HCEC 1CT (cell line): ENCODE measurements around the gene ATP6V0C.
A peak's percentile ranks its signal among the peaks of the same experiment; 100 is the strongest.

Source experiments
- DNase-seq: peaks from one replicate; pipeline ENCODE4 v3.0.0-alpha.2; 2017

ATP6V0C gene

DNA sequence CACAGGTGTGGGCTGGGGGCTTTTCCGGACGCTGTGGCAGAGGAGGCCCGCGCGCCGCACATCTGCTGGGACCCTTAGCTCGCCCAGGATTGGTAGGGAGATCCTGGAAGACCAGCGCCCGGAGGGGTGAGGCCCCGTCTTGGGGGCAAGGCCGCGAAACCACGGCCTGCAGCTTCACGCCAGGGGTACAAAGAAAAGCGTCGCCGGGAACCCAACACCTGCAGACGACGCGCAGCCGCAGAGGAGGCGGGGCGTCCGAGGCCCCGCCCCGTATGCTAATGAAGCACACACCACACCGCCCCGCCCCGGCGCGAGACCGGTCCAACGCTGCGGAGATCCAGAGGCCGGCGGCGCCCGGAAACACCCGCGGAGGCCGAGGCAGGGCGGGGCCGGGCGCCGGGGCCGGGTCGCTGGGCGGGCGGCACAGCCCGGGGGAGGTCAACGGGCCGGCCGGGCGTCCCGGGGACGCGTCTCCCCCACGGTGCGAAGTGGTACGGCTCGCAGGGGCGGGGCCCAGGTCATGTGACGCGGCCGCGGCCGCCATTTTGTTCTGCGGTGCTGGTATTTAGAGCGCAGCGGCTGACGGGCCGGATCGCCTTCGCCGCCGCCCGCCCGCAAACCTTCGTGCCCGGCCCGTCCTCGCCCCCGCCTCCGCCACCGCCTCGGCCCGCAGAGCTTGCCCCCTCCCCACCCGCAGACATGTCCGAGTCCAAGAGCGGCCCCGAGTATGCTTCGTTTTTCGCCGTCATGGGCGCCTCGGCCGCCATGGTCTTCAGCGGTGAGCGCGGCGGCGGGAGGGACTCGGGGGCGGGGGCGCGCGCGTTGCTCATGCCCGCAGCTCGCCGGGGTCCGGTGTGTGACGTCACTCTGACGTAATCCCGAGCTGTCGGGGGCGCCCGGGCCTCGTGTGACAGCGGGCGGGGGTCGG, at the start of gene ATP6V0C:
ATP6V0C (plus strand) TSS at position 548 of the 928 bp plus-strand sequence; CDS start at position 700, 152 bp downstream.
- DNase-seq, result peak; percentile 86

DNA sequence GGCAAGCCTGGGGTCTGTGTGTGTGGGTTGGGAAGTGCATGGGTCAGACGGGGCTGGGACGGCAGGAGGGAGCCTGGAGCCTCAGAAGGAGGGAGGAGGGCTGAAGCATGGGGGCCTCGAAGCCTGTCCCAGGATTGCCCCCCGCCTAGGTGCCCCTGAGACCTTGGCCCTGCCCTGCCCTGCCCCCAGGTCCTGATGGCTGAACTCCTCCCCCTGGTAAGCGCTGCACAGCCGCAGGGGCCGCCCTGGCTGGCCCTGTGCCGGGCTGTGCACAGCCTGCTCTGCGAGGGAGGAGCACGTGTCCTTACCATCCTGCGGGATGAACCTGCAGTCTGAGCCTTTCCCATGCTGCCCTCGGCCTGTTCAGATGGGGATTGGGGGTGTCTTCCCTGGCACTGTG, 49.4 kb upstream of the ATP6V0C start:
- DNase-seq, result no peak

- no peak for DNase-seq
Measured at GRCh38 chr16:2465653-2466415, 47.9 kb upstream of the ATP6V0C start.

DNA sequence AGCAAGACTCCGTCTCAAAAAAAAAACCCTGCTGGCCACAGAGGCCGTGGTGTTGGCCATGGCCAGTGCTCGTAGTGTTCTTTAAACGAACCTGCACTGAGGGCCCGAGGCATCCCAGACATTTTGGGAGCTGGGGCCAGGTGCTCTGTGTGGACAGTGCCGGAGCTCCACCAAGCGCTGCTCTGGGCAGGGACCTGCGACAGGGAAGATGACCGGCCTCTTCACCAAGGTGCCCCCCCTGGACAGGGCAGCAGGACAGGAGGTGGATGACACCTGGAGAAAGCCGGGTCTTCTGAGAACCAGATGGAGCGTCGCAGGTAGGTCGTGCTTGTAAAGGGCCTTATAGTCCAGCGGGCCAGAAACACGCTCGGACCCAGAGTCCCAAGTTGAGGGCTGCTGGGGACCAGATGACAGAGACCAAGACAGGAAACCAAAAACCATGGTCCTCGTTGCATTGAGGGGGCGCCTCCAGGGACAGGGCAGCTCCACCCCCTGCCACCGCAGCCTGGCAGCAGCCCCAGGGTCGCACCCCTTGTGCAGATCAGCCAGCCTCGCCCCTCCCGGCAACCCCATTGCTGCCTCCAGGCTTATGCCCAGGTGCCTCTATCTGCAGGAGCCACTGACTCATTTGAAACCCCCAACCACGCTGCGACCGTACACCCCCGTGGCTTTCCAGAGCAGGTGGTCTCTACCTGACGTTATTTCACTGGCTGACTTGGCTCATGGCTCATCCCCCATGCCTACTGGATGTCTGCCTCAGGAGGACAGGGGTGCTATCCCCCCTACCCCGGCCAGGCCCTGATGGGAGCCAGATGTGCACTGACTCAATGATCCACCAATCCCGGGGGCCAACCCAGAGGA, 46.9 kb upstream of the ATP6V0C start:
- no peak for DNase-seq

GRCh38 chr16:2467528-2468232, 46.1 kb upstream of the ATP6V0C start:
- DNase-seq, result peak; percentile 71

- DNase-seq, result no peak
Measured at GRCh38 chr16:2468233-2468724, 45.5 kb upstream of the ATP6V0C start.

- no peak for DNase-seq
Measured at GRCh38 chr16:2468725-2469398, 44.9 kb upstream of the ATP6V0C start.

DNA sequence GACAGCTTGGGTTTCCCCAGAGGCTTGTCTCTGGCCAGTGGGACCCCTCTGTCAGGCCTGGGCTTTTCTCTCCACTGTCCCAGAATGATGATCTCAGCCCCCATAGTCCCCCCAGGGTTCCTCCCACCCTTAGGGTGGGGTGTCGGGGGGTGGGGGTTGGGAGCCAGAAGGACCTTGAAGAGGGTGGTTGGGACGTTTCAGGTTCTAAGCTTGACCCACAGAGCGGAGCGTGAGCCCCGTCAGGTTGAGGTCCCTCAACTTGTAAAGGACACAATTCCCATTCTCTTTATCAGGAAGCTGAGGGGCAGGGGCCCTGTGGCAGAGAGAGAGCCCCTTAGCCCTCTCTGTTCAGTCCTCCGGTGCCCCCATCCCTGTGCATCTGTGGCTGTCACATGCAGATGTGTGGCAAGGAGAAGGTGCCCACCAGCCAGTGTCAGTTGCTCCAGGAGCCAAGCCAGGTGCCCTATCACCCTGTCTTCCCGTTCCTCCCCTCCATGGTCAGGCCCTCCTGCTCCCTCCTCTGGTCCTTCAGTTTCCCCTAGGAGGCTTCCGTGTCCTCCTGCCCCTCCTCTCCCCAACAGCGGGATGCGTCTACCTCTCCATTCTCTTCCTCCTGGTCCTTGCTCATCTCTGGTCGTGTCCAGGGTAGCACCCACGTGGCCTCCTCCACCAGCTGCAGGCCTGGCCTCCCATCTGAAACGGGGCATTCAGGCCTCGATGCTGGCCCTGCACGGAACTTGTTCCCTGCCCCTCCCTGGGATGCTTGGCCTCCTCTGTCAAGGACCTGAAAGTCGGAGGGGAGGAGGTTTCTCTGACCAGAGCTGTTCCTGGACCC, 44.1 kb upstream of the ATP6V0C start:
- no peak for DNase-seq

DNA sequence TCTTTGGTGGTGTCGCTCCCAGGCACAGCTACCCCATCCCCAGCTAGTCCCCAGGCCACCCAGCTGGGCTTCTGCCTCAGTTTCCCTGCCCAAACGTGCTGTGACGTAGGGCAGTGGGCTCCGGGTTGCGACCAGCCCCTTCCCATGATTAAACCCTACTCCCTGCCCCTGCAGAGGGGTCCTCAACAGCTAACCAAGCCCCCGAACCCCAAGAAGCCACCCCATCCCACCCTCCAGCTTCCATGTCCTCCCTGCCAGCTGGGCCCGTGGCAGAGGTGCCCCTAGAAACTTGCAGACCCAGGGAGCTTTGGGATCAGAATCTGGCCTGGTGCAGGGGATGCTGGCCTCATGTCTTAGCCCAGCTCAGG, 43.5 kb upstream of the ATP6V0C start:
- no peak for DNase-seq

GRCh38 chr16:2470603-2471015, 43.1 kb upstream of the ATP6V0C start:
- no peak for DNase-seq

- DNase-seq, result no peak
Measured at GRCh38 chr16:2471016-2471652, 42.6 kb upstream of the ATP6V0C start, which contains the start of gene NTN3. Gene NTN3 (plus strand): TSS chr16:2471297. CDS start chr16:2471702, 405 bp downstream.

- DNase-seq, result no peak
Measured at GRCh38 chr16:2471653-2472487, 41.9 kb upstream of the ATP6V0C start.

DNA sequence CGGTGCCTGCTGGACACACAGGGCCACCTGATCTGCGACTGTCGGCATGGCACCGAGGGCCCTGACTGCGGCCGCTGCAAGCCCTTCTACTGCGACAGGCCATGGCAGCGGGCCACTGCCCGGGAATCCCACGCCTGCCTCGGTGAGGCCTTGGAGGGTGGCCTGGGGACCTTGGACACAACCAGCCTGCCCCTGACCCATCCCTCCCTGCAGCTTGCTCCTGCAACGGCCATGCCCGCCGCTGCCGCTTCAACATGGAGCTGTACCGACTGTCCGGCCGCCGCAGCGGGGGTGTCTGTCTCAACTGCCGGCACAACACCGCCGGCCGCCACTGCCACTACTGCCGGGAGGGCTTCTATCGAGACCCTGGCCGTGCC, 41.3 kb upstream of the ATP6V0C start:
- no peak for DNase-seq

DNA sequence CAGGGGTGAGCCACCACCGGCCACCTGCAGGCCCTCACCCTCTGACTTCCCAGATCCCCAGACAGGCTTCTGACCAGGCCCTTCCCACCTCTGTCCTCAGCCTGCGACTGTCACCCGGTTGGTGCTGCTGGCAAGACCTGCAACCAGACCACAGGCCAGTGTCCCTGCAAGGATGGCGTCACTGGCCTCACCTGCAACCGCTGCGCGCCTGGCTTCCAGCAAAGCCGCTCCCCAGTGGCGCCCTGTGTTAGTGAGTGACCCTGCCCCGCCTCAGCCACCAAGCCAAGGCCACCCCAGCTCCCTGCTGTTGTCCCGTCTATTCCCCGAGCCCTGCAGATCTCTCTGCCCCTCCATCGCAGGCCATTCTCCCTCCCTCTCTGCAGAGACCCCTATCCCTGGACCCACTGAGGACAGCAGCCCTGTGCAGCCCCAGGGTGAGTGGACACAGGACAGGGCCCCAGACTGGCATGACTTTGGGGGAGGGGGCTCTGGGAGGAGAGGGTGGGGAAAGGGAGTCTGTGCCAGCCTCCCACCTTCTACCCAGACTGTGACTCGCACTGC, 40.8 kb upstream of the ATP6V0C start:
- DNase-seq, result no peak

DNA sequence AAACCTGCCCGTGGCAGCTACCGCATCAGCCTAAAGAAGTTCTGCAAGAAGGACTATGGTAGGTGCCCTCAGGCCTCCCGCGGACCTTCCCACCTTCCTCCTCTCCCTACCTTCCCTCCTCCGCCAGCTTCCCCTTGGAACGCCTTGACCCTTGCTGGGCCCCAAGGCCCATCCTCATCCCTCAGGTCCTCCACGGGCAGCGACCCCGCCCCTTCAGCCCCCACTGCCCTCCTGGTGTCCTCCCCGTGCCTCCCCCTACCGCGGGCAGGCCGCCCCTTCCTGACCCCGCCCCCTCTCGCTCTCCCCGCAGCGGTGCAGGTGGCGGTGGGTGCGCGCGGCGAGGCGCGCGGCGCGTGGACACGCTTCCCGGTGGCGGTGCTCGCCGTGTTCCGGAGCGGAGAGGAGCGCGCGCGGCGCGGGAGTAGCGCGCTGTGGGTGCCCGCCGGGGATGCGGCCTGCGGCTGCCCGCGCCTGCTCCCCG, 40.3 kb upstream of the ATP6V0C start:
- no peak for DNase-seq

GRCh38 chr16:2473999-2474876, 39.5 kb upstream of the ATP6V0C start:
- peak; percentile 53 for DNase-seq

- peak; percentile 72 for DNase-seq
Measured at GRCh38 chr16:2474877-2475412, 38.8 kb upstream of the ATP6V0C start, which contains the start of gene TBC1D24. Gene TBC1D24 (plus strand): TSS chr16:2475127. CDS start chr16:2496149, 21,022 bp downstream.
